ENCODE data around the gene PALM. TPM values are rescaled to one million over a fixed set of nuclear protein-coding genes. Genes with fewer than 3 reads are reported as not detected.
A peak's percentile ranks its signal among the peaks of the same experiment; 100 is the strongest.

PALM gene
- total RNA-seq, 1 experiment from 2014 or later: 10.8 TPM

GRCh38 chr19:709196-709964, 645 bp downstream of the PALM start:
- Histone ChIP-seq H3K9me2 (replicated peaks; ENCODE audit: low read length) (no peaks in the 10 kb centered on the region), H4K20me1 (ENCODE audit: low read length) (no peaks in the 10 kb centered on the region), H2AFZ (ENCODE audit: low read length) (no peak overlapping the region), H3K4me3 (ENCODE audit: low read length) (peak overlapping the region; percentile 58), H3K4me1 (ENCODE audit: insufficient read depth, low read length) (no peaks in the 10 kb centered on the region), H3K27me3 (ENCODE audit: low read length) (no peaks in the 10 kb centered on the region), H3K9me3 (ENCODE audit: low read length) (no peaks in the 10 kb centered on the region), H3F3A (ENCODE audit: low read length, unreplicated experiment) (no peaks in the 10 kb centered on the region), H3K36me3 (ENCODE audit: low read depth, low read length) (no peaks in the 10 kb centered on the region), H3K27ac (ENCODE audit: low read length) (no peak overlapping the region), H3K79me2 (ENCODE audit: low read length) (no peaks in the 10 kb centered on the region), H3K4me2 (ENCODE audit: low read length) (peak overlapping the region; percentile 69), H3K9ac (ENCODE audit: low read length) (no peak overlapping the region)
- no peak for ATAC-seq
- CTCF ChIA-PET: no interaction called here
- POLR2A ChIA-PET (ENCODE audit: unreplicated experiment): no interaction called here
- no TSS peak for BruUV-seq (replicated peaks)
- DNase-seq: no peak
- no peak for TF ChIP-seq CTCF (conservative IDR thresholded peaks at IDR 0.05; ENCODE audit: low read depth, low read length)
- TF ChIP-seq EZH2phosphoT487 (IDR thresholded peaks at IDR 0.05; ENCODE audit: borderline replicate concordance, low read length): no peak
- no peak for TF ChIP-seq EZH2 (IDR thresholded peaks at IDR 0.05; ENCODE audit: low read length, unreplicated experiment)
- intact Hi-C loops (cut with micrococcal nuclease): no loop called here

GRCh38 chr19:709965-710571, 1.3 kb downstream of the PALM start:
- no peak overlapping the region for H3K4me2 ChIP-seq (ENCODE audit: low read length)

More at GRCh38 chr19:709965-710571, 1.3 kb downstream of the PALM start:
- intact Hi-C loops (cut with micrococcal nuclease): loop anchor here (5.0 kb wide), 1 partner anchor 33 kb away; the partner anchor contains the start of gene FSTL3
- BruUV-seq (replicated peaks): no TSS peak
- Histone ChIP-seq H3K27ac (ENCODE audit: low read length) (no peak overlapping the region), H3K36me3 (ENCODE audit: low read depth, low read length) (no peaks in the 10 kb centered on the region), H3F3A (ENCODE audit: low read length, unreplicated experiment) (no peaks in the 10 kb centered on the region), H3K4me3 (ENCODE audit: low read length) (no peak overlapping the region; the same call in 1 of the 2 replicates), H3K27me3 (ENCODE audit: low read length) (no peaks in the 10 kb centered on the region), H3K9ac (ENCODE audit: low read length) (no peak overlapping the region), H3K9me3 (ENCODE audit: low read length) (no peaks in the 10 kb centered on the region), H2AFZ (ENCODE audit: low read length) (no peak overlapping the region), H3K79me2 (ENCODE audit: low read length) (no peaks in the 10 kb centered on the region), H3K4me1 (ENCODE audit: insufficient read depth, low read length) (no peaks in the 10 kb centered on the region), H4K20me1 (ENCODE audit: low read length) (no peaks in the 10 kb centered on the region), H3K9me2 (replicated peaks; ENCODE audit: low read length) (no peaks in the 10 kb centered on the region)
- CTCF ChIA-PET: no interaction called here
- POLR2A ChIA-PET (ENCODE audit: unreplicated experiment): no interaction called here
- no peak for ATAC-seq
- TF ChIP-seq EZH2phosphoT487 (IDR thresholded peaks at IDR 0.05; ENCODE audit: borderline replicate concordance, low read length): no peak
- no peak for TF ChIP-seq CTCF (conservative IDR thresholded peaks at IDR 0.05; ENCODE audit: low read depth, low read length)
- no peak for TF ChIP-seq EZH2 (IDR thresholded peaks at IDR 0.05; ENCODE audit: low read length, unreplicated experiment)
- DNase-seq: no peak

All from PC-3 (cell line).